K562 (cell line): Measurements from ENCODE around the gene C19orf12. TPM values are rescaled to one million over a fixed set of nuclear protein-coding genes. Genes with fewer than 3 reads are reported as not detected.
A peak's percentile ranks its signal among the peaks of the same experiment; 100 is the strongest.

ENCODE experiments used
- ATF1 ChIP-seq, 2 experiments: fragments of 450-650 bp in 1 of 2; IDR thresholded peaks; 2 replicates each; pipeline ENCODE4 v1.6.1; 2016; ENCODE audit warnings: missing compliant biosample characterization in 1 of 2, missing genetic modification characterization in 1 of 2
- GTF2A2 ChIP-seq: IDR thresholded peaks from 2 replicates; pipeline ENCODE4 v1.6.1; 2016; ENCODE audit warnings: mild to moderate bottlenecking, missing genetic modification characterization, missing compliant biosample characterization
- HMG20B ChIP-seq: fragments of 250-450 bp; sonication (Bioruptor Pico); IDR thresholded peaks from 2 replicates; pipeline ENCODE4 v1.5.0; 2021; ENCODE audit warnings: mild to moderate bottlenecking
- KAT7 ChIP-seq: sonication (generic); formaldehyde crosslinking; IDR thresholded peaks from 2 replicates; pipeline ENCODE4 v1.8.0; 2022; ENCODE audit warnings: missing genetic modification reagents, mild to moderate bottlenecking, borderline replicate concordance
- NFE2 ChIP-seq: IDR thresholded peaks from 2 replicates; pipeline ENCODE4 v1.6.1; 2014; ENCODE audit warnings: antibody characterized with exemption, low read depth
- OTX1 ChIP-seq: fragments of 450-650 bp; formaldehyde crosslinking; IDR thresholded peaks from 2 replicates; pipeline ENCODE4 v1.4.0; 2022; ENCODE audit warnings: mild to moderate bottlenecking
- PHB ChIP-seq: fragments of 250-450 bp; sonication (Bioruptor Pico); IDR thresholded peaks from 2 replicates; pipeline ENCODE4 v1.5.0; 2021
- PURB ChIP-seq: sonication (generic); formaldehyde crosslinking; IDR thresholded peaks from 2 replicates; pipeline ENCODE4 v1.9.0; 2021; ENCODE audit warnings: low read depth, mild to moderate bottlenecking, missing genetic modification reagents
- SIN3A ChIP-seq, 2 experiments: fragments of 150-350 bp in 1 of 2; IDR thresholded peaks; 2 replicates each; pipeline ENCODE4 v1.6.1; 2011 to 2016; ENCODE audit warnings: borderline replicate concordance in 2 of 2, low read depth in 2 of 2, low read length in 2 of 2, mild to moderate bottlenecking in 2 of 2, moderate library complexity in 2 of 2; ENCODE audit not compliant: control insufficient read depth in 1 of 2
- SMC3 ChIP-seq: conservative IDR thresholded peaks from 2 replicates; pipeline ENCODE4 v1.6.1; 2011; ENCODE audit warnings: low read depth, low read length, improper control_type of control experiment; ENCODE audit not compliant: insufficient read depth
- TCF7L2 ChIP-seq: fragments of 150-350 bp; IDR thresholded peaks from 2 replicates; pipeline ENCODE4 v1.6.1; 2016; ENCODE audit warnings: low read depth, mild to moderate bottlenecking, low read length, moderate library complexity
- TEAD1 ChIP-seq, 2 experiments: fragments of 450-650 bp in 1 of 2; sonication (generic) in 1 of 2; formaldehyde crosslinking; IDR thresholded peaks; 2 replicates each; pipeline versions ENCODE4 v1.4.0 to v1.8.0; 2020 to 2022; ENCODE audit warnings: mild to moderate bottlenecking in 2 of 2, missing genetic modification reagents in 1 of 2
- ZNF24 ChIP-seq: fragments of 450-650 bp; IDR thresholded peaks from 2 replicates; pipeline ENCODE4 v1.6.1; 2016
- ZNF316 ChIP-seq: fragments of 450-650 bp; IDR thresholded peaks from 2 replicates; pipeline ENCODE4 v1.6.1; 2016
- ZNF445 ChIP-seq: fragments of 250-450 bp; sonication (Bioruptor Pico); IDR thresholded peaks from 2 replicates; pipeline ENCODE4 v1.4.0; 2020; ENCODE audit warnings: low read depth, mild to moderate bottlenecking, moderate library complexity
- polyA plus RNA-seq, 8 experiments: library from polyadenylated mRNA; depleted of rRNA in 4 of 8; stranded (reverse) in 5 of 8; unstranded in 3 of 8; fragments of >200 nt; fragmentation: Nextera tagmentation in 2 of 8; fragmentation: Illumina TruSeq in 1 of 8; extraction: Ambion mirVana in 2 of 8; extraction: Trizol in 1 of 8; gene quantifications; 2 replicates each; pipeline versions ENCODE4 v1.2.1 to v1.2.3, GENCODE V29; 2011 to 2014; ENCODE audit warnings: inconsistent platforms in 1 of 8, missing spikeins in 1 of 8
- total RNA-seq, 7 experiments: library from RNA; depleted of rRNA in 6 of 7; stranded (reverse); fragments of >200 nt in 6 of 7; fragmentation: Illumina TruSeq in 2 of 7; extraction: Trizol in 2 of 7; gene quantifications; 2 replicates each; pipeline versions ENCODE4 v1.2.1 to v1.2.3, GENCODE V29; 2011 to 2021; ENCODE audit warnings: low replicate concordance in 1 of 7
- TF ChIP-seq, protein P1 (sequence below): sonication (generic); formaldehyde crosslinking; IDR thresholded peaks from 2 replicates; pipeline ENCODE4 v1.8.0; 2023; ENCODE audit warnings: mild to moderate bottlenecking, missing genetic modification reagents
- TF ChIP-seq, protein P2 (sequence below): fragments of 450-650 bp; IDR thresholded peaks from 2 replicates; pipeline ENCODE4 v1.6.1; 2016; ENCODE audit warnings: low read depth, mild to moderate bottlenecking, moderate library complexity
- TF ChIP-seq, protein P3 (sequence below): fragments of 450-650 bp; IDR thresholded peaks from 2 replicates; pipeline ENCODE4 v1.6.1; 2016
- TF ChIP-seq, protein P4 (sequence below), 3 experiments: fragments of 200-800 bp in 1 of 3; fragments of 250-450 bp in 1 of 3; fragments of 450-650 bp in 1 of 3; sonication (Bioruptor Pico) in 1 of 3; sonication (Bioruptor generic) in 1 of 3; formaldehyde crosslinking in 1 of 3; IDR thresholded peaks; 2 replicates each; pipeline versions ENCODE4 v1.6.1 to v1.8.0; 2016 to 2022; ENCODE audit warnings: mild to moderate bottlenecking in 2 of 3, missing genetic modification characterization in 2 of 3, missing compliant biosample characterization in 1 of 3, moderate library complexity in 1 of 3

Gene C19orf12
- total and polyA plus RNA-seq, 9 of the 15 experiments (the other 6 are each of a cell fraction or from before 2014, with no cell fraction given) = 1.9 to 14.5 (median 10.2) TPM

DNA sequence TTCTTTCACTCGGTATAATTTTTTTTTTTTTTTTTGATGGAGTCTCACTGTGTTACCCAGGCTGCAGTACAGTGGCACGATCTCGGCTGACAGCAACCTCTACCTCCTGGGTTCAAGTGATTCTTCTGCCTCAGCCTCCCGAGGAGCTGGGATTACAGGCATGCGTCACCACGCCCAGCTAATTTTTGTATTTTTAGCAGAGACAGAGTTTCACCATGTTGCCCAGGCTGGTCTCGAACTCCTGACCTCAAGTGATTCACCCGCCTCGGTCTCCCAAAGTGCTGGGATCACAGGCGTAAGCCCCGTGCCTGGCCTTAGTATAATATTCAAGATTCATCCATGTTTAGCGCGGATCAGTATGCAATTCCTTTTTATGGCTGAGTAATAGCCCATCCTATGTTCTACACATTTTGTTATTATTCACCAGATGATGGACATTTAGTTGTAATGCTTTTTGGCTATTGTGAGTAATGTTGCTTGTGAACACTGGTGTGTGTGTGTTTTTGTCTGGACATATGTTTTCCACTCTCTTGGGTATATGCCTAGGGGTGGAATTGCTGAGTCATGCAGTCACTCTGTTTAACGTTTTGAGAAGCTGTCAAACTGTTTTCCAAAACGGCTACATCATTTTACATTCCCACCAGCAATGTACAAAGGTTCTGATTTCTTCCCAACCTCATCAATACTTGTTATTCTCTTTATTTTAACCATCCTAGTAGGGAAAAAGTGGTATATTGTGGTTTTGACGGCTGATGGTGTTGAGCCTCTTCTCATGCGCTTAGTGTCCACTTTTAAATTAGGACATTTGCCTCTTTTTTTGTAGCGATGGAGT lies 26.9 kb downstream of the C19orf12 start (continued):
- TF ChIP-seq, protein P1, sequence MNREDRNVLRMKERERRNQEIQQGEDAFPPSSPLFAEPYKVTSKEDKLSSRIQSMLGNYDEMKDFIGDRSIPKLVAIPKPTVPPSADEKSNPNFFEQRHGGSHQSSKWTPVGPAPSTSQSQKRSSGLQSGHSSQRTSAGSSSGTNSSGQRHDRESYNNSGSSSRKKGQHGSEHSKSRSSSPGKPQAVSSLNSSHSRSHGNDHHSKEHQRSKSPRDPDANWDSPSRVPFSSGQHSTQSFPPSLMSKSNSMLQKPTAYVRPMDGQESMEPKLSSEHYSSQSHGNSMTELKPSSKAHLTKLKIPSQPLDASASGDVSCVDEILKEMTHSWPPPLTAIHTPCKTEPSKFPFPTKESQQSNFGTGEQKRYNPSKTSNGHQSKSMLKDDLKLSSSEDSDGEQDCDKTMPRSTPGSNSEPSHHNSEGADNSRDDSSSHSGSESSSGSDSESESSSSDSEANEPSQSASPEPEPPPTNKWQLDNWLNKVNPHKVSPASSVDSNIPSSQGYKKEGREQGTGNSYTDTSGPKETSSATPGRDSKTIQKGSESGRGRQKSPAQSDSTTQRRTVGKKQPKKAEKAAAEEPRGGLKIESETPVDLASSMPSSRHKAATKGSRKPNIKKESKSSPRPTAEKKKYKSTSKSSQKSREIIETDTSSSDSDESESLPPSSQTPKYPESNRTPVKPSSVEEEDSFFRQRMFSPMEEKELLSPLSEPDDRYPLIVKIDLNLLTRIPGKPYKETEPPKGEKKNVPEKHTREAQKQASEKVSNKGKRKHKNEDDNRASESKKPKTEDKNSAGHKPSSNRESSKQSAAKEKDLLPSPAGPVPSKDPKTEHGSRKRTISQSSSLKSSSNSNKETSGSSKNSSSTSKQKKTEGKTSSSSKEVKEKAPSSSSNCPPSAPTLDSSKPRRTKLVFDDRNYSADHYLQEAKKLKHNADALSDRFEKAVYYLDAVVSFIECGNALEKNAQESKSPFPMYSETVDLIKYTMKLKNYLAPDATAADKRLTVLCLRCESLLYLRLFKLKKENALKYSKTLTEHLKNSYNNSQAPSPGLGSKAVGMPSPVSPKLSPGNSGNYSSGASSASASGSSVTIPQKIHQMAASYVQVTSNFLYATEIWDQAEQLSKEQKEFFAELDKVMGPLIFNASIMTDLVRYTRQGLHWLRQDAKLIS (CRISPR knock-in tag) = no peak
- no peak for TF ChIP-seq TCF7L2
- TF ChIP-seq, protein P2, sequence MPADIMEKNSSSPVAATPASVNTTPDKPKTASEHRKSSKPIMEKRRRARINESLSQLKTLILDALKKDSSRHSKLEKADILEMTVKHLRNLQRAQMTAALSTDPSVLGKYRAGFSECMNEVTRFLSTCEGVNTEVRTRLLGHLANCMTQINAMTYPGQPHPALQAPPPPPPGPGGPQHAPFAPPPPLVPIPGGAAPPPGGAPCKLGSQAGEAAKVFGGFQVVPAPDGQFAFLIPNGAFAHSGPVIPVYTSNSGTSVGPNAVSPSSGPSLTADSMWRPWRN = no peak
- no peak for TF ChIP-seq PURB (CRISPR knock-in tag)
- TF ChIP-seq PHB = no peak
- TF ChIP-seq SIN3A (IDR thresholded peaks at IDR 0.05; ENCODE audit: borderline replicate concordance in 2 of 2, control insufficient read depth in 1 of 2, low read depth in 2 of 2, low read length in 2 of 2) = no peak
- peak; percentile 99 for TF ChIP-seq NFE2
- no peak for TF ChIP-seq OTX1 (CRISPR knock-in tag)
- TF ChIP-seq ZNF316 = peak; percentile 100
- TF ChIP-seq ZNF445 (CRISPR knock-in tag) = no peak
- no peak for TF ChIP-seq KAT7
- peak in 1 of 2 experiments; percentile 80; a peak in 2 of 4 replicates for TF ChIP-seq TEAD1 (CRISPR knock-in tag; IDR thresholded peaks at IDR 0.05)
- TF ChIP-seq GTF2A2 = no peak
- no peak for TF ChIP-seq ZNF24
- TF ChIP-seq SMC3 = no peak
- TF ChIP-seq, protein P3, sequence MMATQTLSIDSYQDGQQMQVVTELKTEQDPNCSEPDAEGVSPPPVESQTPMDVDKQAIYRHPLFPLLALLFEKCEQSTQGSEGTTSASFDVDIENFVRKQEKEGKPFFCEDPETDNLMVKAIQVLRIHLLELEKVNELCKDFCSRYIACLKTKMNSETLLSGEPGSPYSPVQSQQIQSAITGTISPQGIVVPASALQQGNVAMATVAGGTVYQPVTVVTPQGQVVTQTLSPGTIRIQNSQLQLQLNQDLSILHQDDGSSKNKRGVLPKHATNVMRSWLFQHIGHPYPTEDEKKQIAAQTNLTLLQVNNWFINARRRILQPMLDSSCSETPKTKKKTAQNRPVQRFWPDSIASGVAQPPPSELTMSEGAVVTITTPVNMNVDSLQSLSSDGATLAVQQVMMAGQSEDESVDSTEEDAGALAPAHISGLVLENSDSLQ = peak; percentile 78
- TF ChIP-seq HMG20B = no peak
- TF ChIP-seq, protein P4, sequence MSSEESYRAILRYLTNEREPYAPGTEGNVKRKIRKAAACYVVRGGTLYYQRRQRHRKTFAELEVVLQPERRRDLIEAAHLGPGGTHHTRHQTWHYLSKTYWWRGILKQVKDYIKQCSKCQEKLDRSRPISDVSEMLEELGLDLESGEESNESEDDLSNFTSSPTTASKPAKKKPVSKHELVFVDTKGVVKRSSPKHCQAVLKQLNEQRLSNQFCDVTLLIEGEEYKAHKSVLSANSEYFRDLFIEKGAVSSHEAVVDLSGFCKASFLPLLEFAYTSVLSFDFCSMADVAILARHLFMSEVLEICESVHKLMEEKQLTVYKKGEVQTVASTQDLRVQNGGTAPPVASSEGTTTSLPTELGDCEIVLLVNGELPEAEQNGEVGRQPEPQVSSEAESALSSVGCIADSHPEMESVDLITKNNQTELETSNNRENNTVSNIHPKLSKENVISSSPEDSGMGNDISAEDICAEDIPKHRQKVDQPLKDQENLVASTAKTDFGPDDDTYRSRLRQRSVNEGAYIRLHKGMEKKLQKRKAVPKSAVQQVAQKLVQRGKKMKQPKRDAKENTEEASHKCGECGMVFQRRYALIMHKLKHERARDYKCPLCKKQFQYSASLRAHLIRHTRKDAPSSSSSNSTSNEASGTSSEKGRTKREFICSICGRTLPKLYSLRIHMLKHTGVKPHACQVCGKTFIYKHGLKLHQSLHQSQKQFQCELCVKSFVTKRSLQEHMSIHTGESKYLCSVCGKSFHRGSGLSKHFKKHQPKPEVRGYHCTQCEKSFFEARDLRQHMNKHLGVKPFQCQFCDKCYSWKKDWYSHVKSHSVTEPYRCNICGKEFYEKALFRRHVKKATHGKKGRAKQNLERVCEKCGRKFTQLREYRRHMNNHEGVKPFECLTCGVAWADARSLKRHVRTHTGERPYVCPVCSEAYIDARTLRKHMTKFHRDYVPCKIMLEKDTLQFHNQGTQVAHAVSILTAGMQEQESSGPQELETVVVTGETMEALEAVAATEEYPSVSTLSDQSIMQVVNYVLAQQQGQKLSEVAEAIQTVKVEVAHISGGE (CRISPR knock-in tag; IDR thresholded peaks at IDR 0.05) = no peak
- no peak for TF ChIP-seq ATF1 (CRISPR knock-in tag; IDR thresholded peaks at IDR 0.05)
- TF ChIP-seq ATF1 (tag; IDR thresholded peaks at IDR 0.05) = 0 out of 2 replicates have a peak, but pooled peaks have one; percentile 15
